Keratinocyte (primary cell): Measurements from ENCODE around the gene UBE2B.

Experiments
- CTCF ChIP-seq, 3 experiments: IDR thresholded peaks in 1 of 3; conservative IDR thresholded peaks in 1 of 3; optimal IDR thresholded peaks in 1 of 3; 2 replicates in 2 of 3; 3 replicates in 1 of 3; pipeline versions ENCODE3 to v1.5.1; 2011; ENCODE audit warnings: low read length in 3 of 3, mild to moderate bottlenecking in 3 of 3, moderate library complexity in 2 of 3, control low read depth in 1 of 3, inconsistent platforms in 1 of 3; ENCODE audit not compliant: insufficient read depth in 2 of 3; ENCODE audit errors: extremely low read depth in 1 of 3
- EZH2 ChIP-seq: IDR thresholded peaks from one replicate; pipeline ENCODE4 v1.6.1; 2012; ENCODE audit warnings: inconsistent platforms, mild to moderate bottlenecking, low read length, moderate library complexity

DNA sequence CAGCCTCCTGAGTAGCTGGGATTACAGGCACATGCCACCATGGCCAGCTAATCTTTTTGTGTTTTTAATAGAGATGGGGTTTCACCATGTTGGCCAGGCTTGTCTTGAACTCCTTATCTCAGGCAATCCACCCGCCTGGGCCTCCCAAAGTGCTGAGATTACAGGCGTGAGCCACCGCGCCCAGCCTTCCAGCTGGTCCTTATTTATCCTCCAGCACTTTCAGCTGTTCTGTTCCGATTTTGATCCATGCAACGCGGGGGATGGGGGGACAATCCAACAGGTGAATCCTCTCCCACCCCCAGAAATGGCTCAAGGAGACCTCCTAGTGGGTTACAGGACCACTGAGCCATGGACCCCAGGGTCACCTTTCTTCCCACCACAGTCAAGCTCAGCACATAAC is 55.0 kb downstream of the UBE2B start:
- TF ChIP-seq CTCF (optimal IDR thresholded peaks at IDR 0.05 in 1 of 3, IDR thresholded peaks at IDR 0.05 in 1 of 3, conservative IDR thresholded peaks at IDR 0.05 in 1 of 3; ENCODE audit: extremely low read depth in 1 of 3, insufficient read depth in 2 of 3, low read length in 3 of 3) (no peak), EZH2 (no peak)
